Tibial nerve (tissue), 4 donors: ENCODE results near the gene DYNC1I1. TPM values are rescaled to one million over a fixed set of nuclear protein-coding genes. Genes with fewer than 3 reads are reported as not detected.

ENCODE experiments used
- DNase-seq, 2 donors: peaks; one replicate each; pipeline ENCODE4 v3.0.0-alpha.2; 2019; ENCODE audit warnings: low spot score in 2 of 2
- H3K27ac ChIP-seq, 4 donors: fragments of 200-600 bp; sonication (generic) in 3 of 4; one replicate each; pipeline ENCODE4 v1.5.1; 2017 to 2019; ENCODE audit warnings: mild to moderate bottlenecking in 1 of 4
- H3K27me3 ChIP-seq, 2 donors: fragments of 200-600 bp; sonication (generic) in 1 of 2; one replicate each; pipeline versions ENCODE4 v1.5.1 to v1.6.0; 2017 to 2019
- H3K36me3 ChIP-seq, 3 donors: fragments of 200-600 bp; sonication (generic); one replicate each; pipeline ENCODE4 v1.5.1; 2018 to 2019
- H3K4me1 ChIP-seq, 4 donors: fragments of 200-600 bp; sonication (generic) in 3 of 4; one replicate each; pipeline ENCODE4 v1.5.1; 2017 to 2019
- H3K4me3 ChIP-seq, 4 donors: fragments of 200-600 bp; sonication (generic) in 3 of 4; one replicate each; pipeline ENCODE4 v1.5.1; 2017 to 2019; ENCODE audit warnings: mild to moderate bottlenecking in 1 of 4, moderate library complexity in 1 of 4
- H3K9me3 ChIP-seq, 4 donors: fragments of 200-600 bp; sonication (generic) in 3 of 4; one replicate each; pipeline ENCODE4 v1.5.1; 2017 to 2019
- EP300 ChIP-seq, 2 donors: sonication (generic); formaldehyde crosslinking; IDR thresholded peaks; one replicate each; pipeline ENCODE4 v1.6.1; 2017; ENCODE audit warnings: antibody characterized with exemption in 2 of 2, mild to moderate bottlenecking in 1 of 2
- POLR2A ChIP-seq, 2 donors: fragments of 450-650 bp; IDR thresholded peaks; one replicate each; pipeline ENCODE4 v1.6.1; 2017; ENCODE audit warnings: antibody characterized with exemption in 2 of 2, mild to moderate bottlenecking in 2 of 2, moderate library complexity in 2 of 2
- WGBS, 2 donors: methylation state at CpG; one replicate each; pipeline ENCODE4 v1.1.5; 2018; 5-methylcytosine and 5-hydroxymethylcytosine counted together
- total RNA-seq, 4 donors: library from RNA; depleted of rRNA; stranded (reverse); fragments of >200 nt; gene quantifications; one replicate each; pipeline ENCODE4 v1.1.0, GENCODE V29; 2016
- TF ChIP-seq, protein P1 (sequence below), 5 experiments: fragments of 200-600 bp in 3 of 5; fragments of 450-650 bp in 2 of 5; sonication (generic) in 3 of 5; IDR thresholded peaks; one replicate each; pipeline ENCODE4 v1.5.1; 2016 to 2019; ENCODE audit warnings: antibody characterized with exemption in 5 of 5, mild to moderate bottlenecking in 3 of 5, moderate library complexity in 2 of 5

DYNC1I1 gene
- total RNA-seq, 4 donors from 2014 or later = 5.5 to 12.0 (median 9.8) TPM

DNA sequence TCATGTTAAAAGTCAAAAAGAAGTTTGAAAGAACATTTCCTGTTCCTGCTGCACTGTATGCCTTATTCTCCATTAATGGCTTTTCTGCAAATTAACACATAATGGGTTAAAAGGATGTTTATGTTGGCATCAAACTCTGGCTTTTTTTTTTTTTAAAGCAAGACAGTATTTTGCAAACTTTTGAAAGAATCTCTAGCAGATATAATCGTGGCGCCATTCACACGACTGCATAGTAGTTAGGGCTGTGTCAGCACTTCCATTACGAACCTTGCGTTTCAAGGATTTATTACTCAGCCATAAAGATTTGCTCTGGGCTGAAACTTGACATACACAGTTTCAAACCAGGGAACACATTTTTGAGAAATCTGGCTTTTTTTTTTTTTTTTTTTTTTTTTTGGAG is 207.8 kb downstream of the DYNC1I1 start:
- DNase-seq = no peak
- Histone ChIP-seq H3K27ac (no peak overlapping the region), H3K4me1 (peaks cover 0 to 3% (median 0%) of the 10 kb centered on the region in 4 donors), H3K4me3 (no peak overlapping the region), H3K9me3 (no peaks in the 10 kb centered on the region), H3K36me3 (no peaks in the 10 kb centered on the region), H3K27me3 (no peaks in the 10 kb centered on the region)
- no peak for TF ChIP-seq POLR2A (IDR thresholded peaks at IDR 0.05)
- TF ChIP-seq, protein P1, sequence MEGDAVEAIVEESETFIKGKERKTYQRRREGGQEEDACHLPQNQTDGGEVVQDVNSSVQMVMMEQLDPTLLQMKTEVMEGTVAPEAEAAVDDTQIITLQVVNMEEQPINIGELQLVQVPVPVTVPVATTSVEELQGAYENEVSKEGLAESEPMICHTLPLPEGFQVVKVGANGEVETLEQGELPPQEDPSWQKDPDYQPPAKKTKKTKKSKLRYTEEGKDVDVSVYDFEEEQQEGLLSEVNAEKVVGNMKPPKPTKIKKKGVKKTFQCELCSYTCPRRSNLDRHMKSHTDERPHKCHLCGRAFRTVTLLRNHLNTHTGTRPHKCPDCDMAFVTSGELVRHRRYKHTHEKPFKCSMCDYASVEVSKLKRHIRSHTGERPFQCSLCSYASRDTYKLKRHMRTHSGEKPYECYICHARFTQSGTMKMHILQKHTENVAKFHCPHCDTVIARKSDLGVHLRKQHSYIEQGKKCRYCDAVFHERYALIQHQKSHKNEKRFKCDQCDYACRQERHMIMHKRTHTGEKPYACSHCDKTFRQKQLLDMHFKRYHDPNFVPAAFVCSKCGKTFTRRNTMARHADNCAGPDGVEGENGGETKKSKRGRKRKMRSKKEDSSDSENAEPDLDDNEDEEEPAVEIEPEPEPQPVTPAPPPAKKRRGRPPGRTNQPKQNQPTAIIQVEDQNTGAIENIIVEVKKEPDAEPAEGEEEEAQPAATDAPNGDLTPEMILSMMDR (IDR thresholded peaks at IDR 0.05) = no peak
- 32 to 40% methylated on average over 5 of the region's 5 CpGs for WGBS, 2 donors

GRCh38 chr7:95980706-95981105 is 208.4 kb downstream of the DYNC1I1 start:
- Histone ChIP-seq H3K36me3 (no peaks in the 10 kb centered on the region), H3K9me3 (no peaks in the 10 kb centered on the region), H3K4me1 (peaks cover 0 to 3% (median 0%) of the 10 kb centered on the region in 4 donors), H3K27ac (no peak overlapping the region), H3K4me3 (no peak overlapping the region), H3K27me3 (no peaks in the 10 kb centered on the region)
- TF ChIP-seq, protein P1 (IDR thresholded peaks at IDR 0.05) = no peak
- TF ChIP-seq POLR2A (IDR thresholded peaks at IDR 0.05) (no peak), EP300 (IDR thresholded peaks at IDR 0.05) (no peak)
- no peak for DNase-seq
- 18 to 33% methylated on average over 1 of the region's 1 CpG for WGBS, 2 donors

DNA sequence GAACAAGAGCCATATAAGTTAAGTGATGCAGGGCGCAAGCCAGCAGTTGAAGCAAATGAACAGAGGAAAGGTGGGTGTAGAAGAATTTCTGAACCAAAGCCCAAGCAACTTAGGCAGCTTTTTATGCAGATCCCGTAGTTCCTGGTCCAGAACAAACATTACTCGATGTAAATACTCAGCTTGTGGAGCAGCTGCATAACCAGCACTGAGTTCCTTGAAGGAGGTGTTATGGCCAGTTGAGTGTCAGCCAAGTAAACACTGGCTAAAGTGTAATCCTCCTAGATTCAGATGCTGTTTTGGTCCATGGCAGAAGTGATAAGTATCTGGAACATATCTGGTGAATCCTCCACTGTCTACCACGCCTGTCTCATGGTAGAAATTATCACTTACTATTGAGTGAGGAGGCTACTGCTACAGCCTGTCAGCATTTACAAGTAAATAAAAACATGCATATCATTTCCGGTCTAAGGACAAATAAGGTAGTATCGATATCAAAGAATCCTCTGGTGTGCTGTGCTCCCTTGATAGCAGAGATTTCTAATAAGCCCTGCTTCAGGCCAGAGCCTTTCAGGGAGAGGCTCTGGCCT is 213.9 kb downstream of the DYNC1I1 start:
- peaks cover 0 to 19% (median 0%) of the 10 kb centered on the region in 4 donors for H3K4me1 ChIP-seq
- H3K4me3 ChIP-seq = no peak overlapping the region
- 44 to 48% methylated on average over 6 of the region's 6 CpGs for WGBS, 2 donors
- H3K27me3 ChIP-seq = no peaks in the 10 kb centered on the region
- H3K36me3 ChIP-seq = no peaks in the 10 kb centered on the region
- TF ChIP-seq, protein P1 (IDR thresholded peaks at IDR 0.05) = no peak
- no peak for TF ChIP-seq EP300 (IDR thresholded peaks at IDR 0.05)
- H3K27ac ChIP-seq = peak overlapping the region in 1 of 4 donors; percentile 35
- H3K9me3 ChIP-seq = no peaks in the 10 kb centered on the region
- DNase-seq = no peak

DNA sequence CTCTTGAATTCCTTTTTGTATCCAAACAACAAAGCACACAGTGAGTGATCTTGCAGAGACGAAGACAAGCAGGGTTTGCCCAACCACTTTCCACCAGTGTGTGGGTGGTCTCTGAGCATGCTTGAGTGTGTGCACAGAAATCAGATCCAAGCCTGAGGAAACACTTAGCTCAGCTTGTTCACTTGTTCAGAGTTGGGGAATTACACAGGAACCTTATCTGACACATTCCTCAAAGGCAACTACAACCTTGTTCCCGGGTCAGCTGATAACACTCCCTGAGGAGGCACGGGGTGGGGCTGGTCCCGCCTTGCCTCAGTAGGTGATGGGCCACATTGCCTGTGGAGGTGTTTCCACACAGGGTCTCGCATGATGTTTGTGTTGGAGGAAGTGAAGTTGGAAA is 216.9 kb downstream of the DYNC1I1 start:
- no peak for DNase-seq
- Histone ChIP-seq H3K36me3 (no peaks in the 10 kb centered on the region), H3K27me3 (no peaks in the 10 kb centered on the region), H3K27ac (no peak overlapping the region), H3K9me3 (no peaks in the 10 kb centered on the region), H3K4me1 (peaks cover 0 to 19% (median 0%) of the 10 kb centered on the region in 4 donors), H3K4me3 (no peak overlapping the region)
- TF ChIP-seq POLR2A (IDR thresholded peaks at IDR 0.05) (no peak), EP300 (IDR thresholded peaks at IDR 0.05) (no peak)
- TF ChIP-seq, protein P1 (IDR thresholded peaks at IDR 0.05) = no peak
- WGBS, 2 donors = 47 to 60% methylated on average over 5 of the region's 5 CpGs

- Histone ChIP-seq H3K4me3 (no peak overlapping the region), H3K27ac (no peak overlapping the region), H3K36me3 (no peaks in the 10 kb centered on the region), H3K27me3 (no peaks in the 10 kb centered on the region), H3K4me1 (peaks cover 0 to 9% (median 0%) of the 10 kb centered on the region in 4 donors), H3K9me3 (no peaks in the 10 kb centered on the region)
- TF ChIP-seq, protein P1 (IDR thresholded peaks at IDR 0.05) = peak in 2 of 5 experiments; percentile 5 to 8
- no peak for TF ChIP-seq POLR2A (IDR thresholded peaks at IDR 0.05)
- no peak for TF ChIP-seq EP300 (IDR thresholded peaks at IDR 0.05)
- DNase-seq = no peak
- 34 to 58% methylated on average over 2 of the region's 2 CpGs for WGBS, 2 donors
Measured at GRCh38 chr7:95993380-95993779, 221.0 kb downstream of the DYNC1I1 start.
